CD4-positive, alpha-beta T cell treated with Interleukin-2 at 100 ng/mL for 4 hours (primary cell): Measurements from ENCODE around the gene KCNJ15.

Experiments
- DNase-seq: peaks from one replicate; pipeline ENCODE4 v3.0.0-alpha.2; 2020; ENCODE audit warnings: low spot score

Gene KCNJ15

DNA sequence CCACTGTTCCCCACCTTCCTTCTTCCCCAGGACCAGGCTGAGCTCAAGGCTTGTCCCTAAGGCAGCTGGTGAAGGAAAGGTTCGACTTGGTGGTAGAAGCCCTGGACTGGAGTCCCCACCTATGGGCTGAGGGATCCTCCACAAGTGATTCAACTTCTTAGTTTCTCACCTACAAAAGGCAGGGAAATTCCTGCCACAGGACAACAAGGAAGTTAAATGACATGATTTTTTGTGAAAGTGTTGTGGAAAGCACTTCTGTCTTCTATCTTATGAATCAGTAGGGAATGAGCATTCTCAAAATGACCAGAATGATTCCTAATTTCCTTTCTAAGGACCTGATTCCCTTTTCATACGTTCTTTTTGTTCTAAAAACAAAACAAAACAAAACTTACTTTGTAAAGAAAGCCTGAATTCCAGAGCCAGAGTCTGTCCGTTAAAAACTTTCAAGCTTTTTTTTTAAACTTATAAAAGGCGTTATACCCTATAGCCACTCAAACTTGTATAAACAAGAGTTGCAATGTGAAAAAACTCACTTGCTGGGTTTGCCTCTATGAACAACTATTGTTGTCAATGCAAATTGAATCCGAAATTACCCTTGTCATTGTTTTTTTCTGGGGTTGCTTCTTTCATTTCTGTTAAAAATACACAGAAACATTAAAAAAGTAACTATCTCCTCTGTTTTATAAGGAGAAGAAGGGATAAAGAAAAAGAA lies 12.2 kb downstream of the KCNJ15 start:
- DNase-seq, result no peak

DNA sequence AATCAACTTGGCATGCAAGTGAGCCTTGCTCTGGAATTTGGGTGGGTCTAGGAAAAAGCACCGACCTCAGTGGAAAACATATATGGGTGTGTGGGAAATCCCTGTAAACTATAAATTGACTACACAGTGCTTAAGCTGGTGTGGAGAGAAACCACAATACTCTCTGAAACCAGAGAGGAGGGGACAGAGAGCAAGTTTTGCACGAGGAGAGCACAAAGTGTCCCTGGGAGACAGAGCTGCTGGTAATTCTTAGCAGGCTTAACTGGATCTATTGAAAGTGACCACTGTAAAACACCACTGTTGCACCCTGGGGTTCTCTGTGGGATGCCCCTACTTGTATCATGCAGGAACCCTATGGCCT lies 12.8 kb downstream of the KCNJ15 start:
- no peak for DNase-seq

- no peak for DNase-seq
These were observed 15.4 kb downstream of the KCNJ15 start for GRCh38 chr21:38272215-38272614.

GRCh38 chr21:38273745-38274542 lies 17.2 kb downstream of the KCNJ15 start:
- DNase-seq, result no peak

DNA sequence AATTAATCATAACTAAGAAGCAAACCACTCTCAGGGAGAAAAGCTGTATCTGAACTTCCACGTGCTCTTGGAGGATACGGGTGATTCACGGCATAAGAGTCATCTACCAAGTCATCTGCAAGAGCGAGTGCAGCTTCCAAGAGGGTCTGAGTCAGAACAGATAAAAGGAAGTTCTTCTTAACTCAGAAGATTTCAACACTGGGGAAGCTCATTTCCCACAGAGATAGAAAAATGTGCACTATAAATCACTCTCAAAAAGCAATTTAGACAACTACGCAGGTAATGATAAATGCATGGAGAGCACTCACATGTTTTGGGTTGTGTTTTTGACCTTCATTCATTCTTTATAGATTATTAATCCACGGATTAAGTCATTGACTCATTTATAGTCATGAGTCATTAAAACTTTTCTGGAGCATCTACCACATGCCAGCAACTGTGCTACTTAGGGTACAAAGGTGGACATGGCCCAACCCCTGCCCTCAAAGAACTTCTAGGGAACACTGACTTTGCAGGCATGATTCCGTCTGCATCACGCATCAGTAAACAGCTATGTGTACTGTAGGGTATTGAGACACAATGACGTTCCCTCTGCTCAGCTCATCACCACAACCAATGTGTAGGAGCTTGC lies 20.8 kb downstream of the KCNJ15 start:
- DNase-seq, result peak; percentile 7

- no peak for DNase-seq
These were observed 23.7 kb downstream of the KCNJ15 start for GRCh38 chr21:38280454-38280853.

- no peak for DNase-seq
These were observed 24.1 kb downstream of the KCNJ15 start for GRCh38 chr21:38280867-38281266.

DNA sequence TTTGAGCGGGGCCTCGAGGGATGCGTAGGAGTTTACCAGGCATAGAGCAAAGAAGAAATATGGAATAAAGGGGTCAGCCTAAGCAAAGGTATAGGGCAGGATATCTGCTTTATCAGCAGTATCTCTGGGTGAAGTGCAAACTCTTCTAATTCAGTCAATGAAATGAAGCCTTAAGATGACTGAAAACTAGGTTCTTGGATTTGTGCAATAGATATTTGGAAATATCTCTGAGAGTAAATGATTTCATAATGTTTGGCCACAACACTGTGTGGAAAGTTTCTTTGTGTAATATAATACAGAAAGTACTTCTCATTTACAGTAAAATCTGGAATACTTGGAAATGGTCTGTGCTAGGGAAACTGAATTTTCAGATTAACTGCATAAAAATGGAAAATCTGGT lies 26.1 kb downstream of the KCNJ15 start:
- no peak for DNase-seq

- no peak for DNase-seq
These were observed 27.4 kb downstream of the KCNJ15 start for GRCh38 chr21:38284216-38284615.

- DNase-seq, result no peak
These were observed 30.1 kb downstream of the KCNJ15 start for GRCh38 chr21:38286739-38287471.

DNA sequence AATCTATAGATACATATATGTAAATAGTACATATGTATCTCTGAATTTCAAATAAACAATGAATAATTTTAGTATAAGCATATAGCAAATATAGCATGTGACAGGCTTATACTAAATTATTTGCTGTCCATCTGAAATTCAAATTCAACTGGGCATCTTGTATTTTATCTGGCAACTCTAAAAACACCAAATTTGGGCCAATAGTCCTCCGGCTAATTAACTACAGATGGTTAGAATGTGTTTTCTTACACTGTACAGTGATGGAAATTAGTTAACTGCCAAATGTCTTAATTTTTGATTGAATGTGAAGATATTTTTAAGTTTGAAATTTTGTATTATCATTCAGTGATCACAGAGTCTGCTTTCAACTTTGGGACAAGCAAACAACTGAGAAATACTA lies 30.7 kb downstream of the KCNJ15 start:
- DNase-seq, result no peak

- no peak for DNase-seq
These were observed 33.1 kb downstream of the KCNJ15 start for GRCh38 chr21:38289705-38290485.

GRCh38 chr21:38290809-38291208 lies 34.0 kb downstream of the KCNJ15 start:
- DNase-seq, result no peak

DNA sequence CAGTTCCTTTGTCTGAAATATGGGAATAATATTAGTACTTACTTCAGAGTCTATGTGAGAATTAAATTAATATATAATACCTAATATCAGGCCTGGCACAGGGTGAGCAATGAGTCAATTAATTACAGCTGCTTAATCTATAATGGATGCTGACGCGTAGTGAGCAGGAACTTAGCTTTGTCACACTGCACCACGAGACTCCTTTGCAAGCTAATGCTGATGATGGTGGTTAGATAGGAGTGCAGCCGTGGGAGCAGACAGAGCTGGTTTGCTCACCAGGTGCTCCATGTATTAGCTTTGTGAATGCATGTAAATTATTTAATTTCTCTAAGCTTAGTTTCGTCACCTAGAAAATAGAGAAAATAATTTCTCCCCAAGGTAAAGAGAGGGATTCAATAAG lies 35.1 kb downstream of the KCNJ15 start:
- no peak for DNase-seq

GRCh38 chr21:38293113-38293512 lies 36.3 kb downstream of the KCNJ15 start:
- no peak for DNase-seq

DNA sequence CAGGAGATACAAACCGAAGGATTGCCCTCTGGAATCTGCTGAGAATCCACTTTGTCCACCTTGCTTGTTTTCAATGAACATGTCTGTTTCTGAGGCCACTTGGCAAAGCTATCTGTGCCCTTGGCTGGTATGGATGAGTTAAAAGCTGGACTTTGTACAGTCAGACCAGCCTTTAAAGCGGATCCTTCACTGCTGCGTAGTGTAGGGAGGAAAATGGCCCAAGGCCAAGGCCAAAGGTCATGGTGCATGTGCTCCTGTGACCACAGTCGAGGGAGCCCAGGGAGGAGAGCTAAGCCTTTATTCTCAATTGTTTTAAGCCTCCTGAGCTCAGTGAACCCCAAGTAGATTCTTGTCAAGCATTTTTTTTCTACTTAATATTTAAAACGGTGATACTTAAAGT lies 37.0 kb downstream of the KCNJ15 start:
- no peak for DNase-seq

GRCh38 chr21:38294609-38295008 lies 37.8 kb downstream of the KCNJ15 start:
- DNase-seq, result no peak

DNA sequence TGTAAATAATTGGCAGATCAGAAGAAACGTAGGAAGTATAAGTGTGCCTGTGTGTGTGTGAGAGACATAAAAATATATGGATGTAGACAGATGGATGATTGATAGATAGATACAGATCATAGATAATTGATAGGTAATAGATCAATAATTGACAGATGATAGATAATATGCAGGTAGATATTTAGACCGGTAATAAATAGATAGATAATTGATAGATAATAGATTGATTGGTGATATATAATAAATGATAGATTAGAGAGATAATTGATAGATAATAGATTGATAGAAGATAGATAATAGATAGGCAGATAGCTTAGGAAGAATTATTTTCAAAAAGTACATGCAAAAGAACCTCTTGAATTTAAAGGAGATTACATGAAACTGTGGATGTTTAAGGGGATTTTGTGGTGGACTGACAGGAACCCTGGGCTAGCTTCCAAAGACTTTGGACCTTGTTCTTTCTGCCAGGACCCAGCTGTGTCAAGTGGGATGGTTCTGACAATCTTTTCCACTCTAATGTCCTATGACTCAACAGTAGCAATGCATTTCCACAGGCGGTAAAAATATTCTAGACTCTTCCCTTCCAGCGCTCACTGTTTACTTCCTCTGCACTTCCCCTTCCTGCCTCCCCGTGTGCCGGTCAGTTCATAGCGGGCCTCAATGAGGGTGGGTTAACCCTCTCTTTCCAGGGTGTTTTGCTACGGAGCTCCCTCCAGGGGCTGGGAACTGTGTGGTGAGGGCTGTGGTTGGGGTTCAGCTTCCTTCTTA lies 39.4 kb downstream of the KCNJ15 start:
- DNase-seq, result no peak

DNA sequence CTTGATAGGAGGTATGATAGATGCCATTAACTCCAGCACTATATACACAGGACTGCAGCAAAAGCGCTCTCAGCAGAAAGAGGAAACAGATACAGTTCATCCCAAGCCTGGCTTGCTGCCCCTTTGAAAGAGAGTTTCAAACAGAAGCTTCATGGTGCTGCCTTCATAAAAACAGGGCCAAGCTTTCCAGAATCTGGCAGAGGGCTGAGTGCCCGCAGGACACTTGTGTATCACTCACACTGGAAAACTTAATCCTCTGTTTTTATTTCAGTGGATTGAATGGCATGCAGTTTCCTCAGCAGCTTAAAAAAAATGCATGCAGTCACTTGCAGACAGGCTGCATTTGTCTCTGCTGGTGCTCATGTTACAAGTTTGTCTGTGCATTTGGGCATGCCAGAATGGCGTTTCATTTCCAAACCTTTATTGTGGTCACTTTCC lies 40.4 kb downstream of the KCNJ15 start:
- no peak for DNase-seq

GRCh38 chr21:38297871-38298270 lies 41.1 kb downstream of the KCNJ15 start:
- DNase-seq, result no peak

- no peak for DNase-seq
These were observed 42.0 kb downstream of the KCNJ15 start for GRCh38 chr21:38298832-38299231.
